Mucosa of descending colon (tissue), 3 donors: ENCODE results near the gene EZH1. TPM values are rescaled to one million over a fixed set of nuclear protein-coding genes. Genes with fewer than 3 reads are reported as not detected.
"Not testable (repeated sequence)": the region's sequence is repeated elsewhere in the genome, so short reads cannot be mapped to it uniquely, and the experiment has no call there.

Source experiments
- ATAC-seq: fragments of 200-7000 bp; cut with Tn5 transposase; one replicate; pipeline ENCODE4 v1.9.1; 2020; ENCODE audit warnings: mild to moderate bottlenecking, moderate library complexity
- DNase-seq, 3 donors: peaks; one replicate each; pipeline ENCODE4 v3.0.0-alpha.2; 2020
- H3K36me3 ChIP-seq: fragments of 200-600 bp; one replicate; pipeline ENCODE4 v1.8.0; 2021; ENCODE audit warnings: low read depth, mild to moderate bottlenecking
- H3K4me1 ChIP-seq: fragments of 200-600 bp; one replicate; pipeline ENCODE4 v1.8.0; 2021; ENCODE audit warnings: low read depth, mild to moderate bottlenecking
- H3K4me3 ChIP-seq: fragments of 200-600 bp; one replicate; pipeline ENCODE4 v1.8.0; 2021; ENCODE audit warnings: mild to moderate bottlenecking
- H3K9me3 ChIP-seq: fragments of 200-600 bp; one replicate; pipeline ENCODE4 v1.8.0; 2021; ENCODE audit warnings: mild to moderate bottlenecking
- CTCF ChIP-seq: fragments of 200-600 bp; IDR thresholded peaks from one replicate; pipeline ENCODE4 v1.8.0; 2022; ENCODE audit warnings: antibody characterized with exemption, mild to moderate bottlenecking
- intact Hi-C, 2 donors: fragments of 100-400 bp; cut with DNase I in 1 of 2; cut with micrococcal nuclease in 1 of 2; formaldehyde crosslinking; loops; one replicate each; pipeline versions ENCODE4 v1.11.0 to v1.11.1; 2022; cut with DNase I, micrococcal nuclease
- total RNA-seq, 3 donors: library from RNA; stranded (reverse); fragmentation: NEBNext Ultra II Directional in 2 of 3; extraction: Animal tissue kit (Norgen Biotek cat#: 25700) in 2 of 3; gene quantifications; one replicate each; pipeline versions ENCODE4 v1.2.1 to v1.2.4, GENCODE V29; 2021 to 2023
- donor health status: DM: no; HTN: no; CAD: no; lungs with moderate emphysema.
- donor health status: DM: no; HTN: no; CAD: no.
- donor health status: DM: no; HTN: yes; CAD: no.

EZH1 gene
- total RNA-seq, 3 donors from 2014 or later, result 23.8 to 53.7 (median 31.7) TPM

- Histone ChIP-seq H3K9me3 (no peaks in the 10 kb centered on the region), H3K4me3 (no peak overlapping the region), H3K36me3 (peaks cover 3% of the 10 kb centered on the region), H3K4me1 (peaks cover 23% of the 10 kb centered on the region)
- ATAC-seq (no peak), DNase-seq (no peak)
- no peak for TF ChIP-seq CTCF
- intact Hi-C loops, result no loop called here
These were observed 29.4 kb upstream of the EZH1 start for GRCh38 chr17:42774066-42774745.

DNA sequence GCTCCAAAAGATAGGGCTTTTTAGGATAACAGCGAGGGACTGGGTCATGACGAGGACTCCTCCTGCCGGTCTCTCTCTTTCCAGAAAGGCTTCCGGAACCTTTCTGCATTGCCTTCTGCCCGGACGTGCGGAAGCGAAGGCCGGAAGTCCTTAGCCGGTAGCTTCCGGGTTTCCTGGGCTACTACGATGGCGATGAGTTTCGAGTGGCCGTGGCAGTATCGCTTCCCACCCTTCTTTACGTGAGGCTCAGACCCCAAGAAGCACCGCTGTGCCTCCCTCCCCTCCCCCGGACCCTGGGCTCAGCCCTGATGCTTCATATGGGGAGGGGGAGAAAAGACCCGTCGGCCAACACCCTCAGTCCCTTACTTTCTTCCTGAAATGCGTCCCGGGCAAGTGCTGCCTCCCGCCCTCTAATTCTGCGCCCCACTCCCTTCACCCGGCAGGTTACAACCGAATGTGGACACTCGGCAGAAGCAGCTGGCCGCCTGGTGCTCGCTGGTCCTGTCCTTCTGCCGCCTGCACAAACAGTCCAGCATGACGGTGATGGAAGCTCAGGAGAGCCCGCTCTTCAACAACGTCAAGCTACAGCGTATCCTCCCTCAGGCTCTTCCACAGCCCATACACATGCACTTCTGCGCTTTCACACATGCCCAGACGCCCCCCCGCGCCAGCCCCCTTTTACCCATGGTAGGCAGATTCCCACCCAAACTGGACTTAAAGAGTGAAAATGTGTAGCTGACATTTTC is 28.6 kb upstream of the EZH1 start, which contains the start of gene VPS25:
VPS25 (plus strand) TSS at position 160 of the 746 bp plus-strand sequence; CDS start at position 187, 27 bp downstream.
- intact Hi-C loops, result no loop called here
- peak; percentile 98 for ATAC-seq
- DNase-seq, result peak; percentile 83 to 86 (median 85)

GRCh38 chr17:42772945-42773289 is 28.1 kb upstream of the EZH1 start:
- peaks cover 20% of the 10 kb centered on the region for H3K4me1 ChIP-seq
- no peaks in the 10 kb centered on the region for H3K9me3 ChIP-seq
- H3K36me3 ChIP-seq, result peaks cover 3% of the 10 kb centered on the region
- TF ChIP-seq CTCF, result no peak
- intact Hi-C loops, result no loop called here
- ATAC-seq, result no peak
- no peak for DNase-seq
- H3K4me3 ChIP-seq, result no peak overlapping the region

More for the DNA sequence above, 28.6 kb upstream of the EZH1 start, which contains the start of gene VPS25:
- peak within 1 kb of the TSS; percentile 76 for H3K4me3 ChIP-seq
- no peak for TF ChIP-seq CTCF
- peaks cover 20% of the 10 kb centered on the region for H3K4me1 ChIP-seq
- peaks cover 3% of the 10 kb centered on the region for H3K36me3 ChIP-seq
- H3K9me3 ChIP-seq, result no peaks in the 10 kb centered on the region

DNA sequence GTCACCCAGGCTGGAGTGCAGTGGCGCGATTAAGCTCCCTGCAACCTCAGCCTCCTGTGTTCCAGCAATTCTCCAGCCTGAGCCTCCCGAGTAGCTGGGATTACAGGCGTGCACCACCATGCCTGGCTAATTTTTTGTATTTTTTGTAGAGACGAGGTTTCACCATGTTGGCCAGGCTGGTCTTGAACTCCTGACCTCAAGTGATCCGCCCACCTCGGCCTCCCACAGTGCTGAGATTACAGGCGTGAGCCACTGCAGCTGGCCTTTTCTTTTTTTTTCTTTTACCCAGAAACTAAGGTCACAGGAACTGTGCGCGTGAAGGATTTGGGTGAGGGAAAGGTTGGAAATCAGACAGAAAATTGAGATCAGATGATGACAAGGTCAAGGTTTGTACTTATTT is 25.1 kb upstream of the EZH1 start:
- DNase-seq, H3K9me3 ChIP-seq, ATAC-seq, H3K4me3 ChIP-seq, H3K36me3 ChIP-seq, intact Hi-C loops: not testable (repeated sequence)
- H3K4me1 ChIP-seq, result peaks cover 11% of the 10 kb centered on the region

DNA sequence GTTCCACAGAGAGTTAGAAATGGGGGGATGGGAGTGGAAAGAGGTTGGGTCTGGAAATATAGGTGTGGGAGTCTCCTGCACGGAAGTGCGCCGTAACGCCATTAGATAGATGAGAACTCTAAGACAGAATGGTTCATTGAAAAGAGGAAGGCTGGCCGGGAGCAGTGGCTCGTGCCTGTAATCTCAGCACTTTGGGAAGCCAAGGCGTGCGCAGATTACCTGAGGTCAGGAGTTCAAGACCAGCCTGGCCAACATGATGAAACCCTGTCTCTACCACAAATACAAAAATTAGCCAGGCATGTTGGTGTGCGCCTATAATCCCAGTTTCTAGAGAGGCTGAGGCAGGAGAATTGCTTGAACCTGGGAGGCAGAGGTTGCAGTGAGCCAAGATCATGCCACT is 23.2 kb upstream of the EZH1 start:
- DNase-seq, H3K4me3 ChIP-seq, H3K4me1 ChIP-seq, H3K36me3 ChIP-seq, ATAC-seq, intact Hi-C loops, H3K9me3 ChIP-seq: not testable (repeated sequence)

DNA sequence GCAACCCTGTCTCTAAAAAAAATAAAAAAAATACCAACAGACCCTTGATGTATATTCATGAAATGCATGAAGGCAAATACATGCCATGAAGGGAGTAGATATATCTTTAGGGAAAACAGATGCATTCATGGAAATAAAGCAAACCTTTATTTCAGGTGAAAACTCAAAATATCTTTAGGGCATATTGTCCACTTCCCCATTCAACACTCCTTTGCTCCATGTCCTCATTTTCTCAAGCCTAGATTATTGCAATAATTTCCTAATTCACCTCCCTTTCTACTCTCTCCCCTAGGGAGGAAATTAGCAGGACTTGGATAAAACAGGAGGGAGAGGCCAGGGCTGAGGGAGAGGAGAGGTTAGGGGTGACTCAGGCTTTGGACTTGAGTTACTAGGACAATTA is 22.7 kb upstream of the EZH1 start:
- intact Hi-C loops, result no loop called here
- ATAC-seq (no peak), DNase-seq (no peak)
- H3K4me3 ChIP-seq, result no peak overlapping the region
- no peaks in the 10 kb centered on the region for H3K9me3 ChIP-seq
- TF ChIP-seq CTCF, result no peak
- peaks cover 3% of the 10 kb centered on the region for H3K4me1 ChIP-seq
- H3K36me3 ChIP-seq, result no peaks in the 10 kb centered on the region
